Fibroblast of pulmonary artery (primary cell): ENCODE data around the gene POLR3GL.
A peak's percentile ranks its signal among the peaks of the same experiment; 100 is the strongest.
"Not testable (repeated sequence)": the region's sequence is repeated elsewhere in the genome, so short reads cannot be mapped to it uniquely, and the experiment has no call there.

Source experiments
- DNase-seq: peaks from one replicate; pipeline ENCODE4 v3.0.0-alpha.2; 2010; ENCODE audit warnings: low read depth
- H3K4me3 ChIP-seq: replicated peaks from 2 replicates; pipeline ENCODE4 v1.5.1; 2011; ENCODE audit warnings: low read depth, mild to moderate bottlenecking, control low read depth, low read length, moderate library complexity
- TF ChIP-seq, protein P1 (sequence below): IDR thresholded peaks from 2 replicates; pipeline ENCODE4 v1.5.1; 2011; ENCODE audit warnings: mild to moderate bottlenecking, control low read depth, low read length, inconsistent platforms; ENCODE audit errors: missing control alignments

The POLR3GL gene, protein sequence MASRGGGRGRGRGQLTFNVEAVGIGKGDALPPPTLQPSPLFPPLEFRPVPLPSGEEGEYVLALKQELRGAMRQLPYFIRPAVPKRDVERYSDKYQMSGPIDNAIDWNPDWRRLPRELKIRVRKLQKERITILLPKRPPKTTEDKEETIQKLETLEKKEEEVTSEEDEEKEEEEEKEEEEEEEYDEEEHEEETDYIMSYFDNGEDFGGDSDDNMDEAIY

DNA sequence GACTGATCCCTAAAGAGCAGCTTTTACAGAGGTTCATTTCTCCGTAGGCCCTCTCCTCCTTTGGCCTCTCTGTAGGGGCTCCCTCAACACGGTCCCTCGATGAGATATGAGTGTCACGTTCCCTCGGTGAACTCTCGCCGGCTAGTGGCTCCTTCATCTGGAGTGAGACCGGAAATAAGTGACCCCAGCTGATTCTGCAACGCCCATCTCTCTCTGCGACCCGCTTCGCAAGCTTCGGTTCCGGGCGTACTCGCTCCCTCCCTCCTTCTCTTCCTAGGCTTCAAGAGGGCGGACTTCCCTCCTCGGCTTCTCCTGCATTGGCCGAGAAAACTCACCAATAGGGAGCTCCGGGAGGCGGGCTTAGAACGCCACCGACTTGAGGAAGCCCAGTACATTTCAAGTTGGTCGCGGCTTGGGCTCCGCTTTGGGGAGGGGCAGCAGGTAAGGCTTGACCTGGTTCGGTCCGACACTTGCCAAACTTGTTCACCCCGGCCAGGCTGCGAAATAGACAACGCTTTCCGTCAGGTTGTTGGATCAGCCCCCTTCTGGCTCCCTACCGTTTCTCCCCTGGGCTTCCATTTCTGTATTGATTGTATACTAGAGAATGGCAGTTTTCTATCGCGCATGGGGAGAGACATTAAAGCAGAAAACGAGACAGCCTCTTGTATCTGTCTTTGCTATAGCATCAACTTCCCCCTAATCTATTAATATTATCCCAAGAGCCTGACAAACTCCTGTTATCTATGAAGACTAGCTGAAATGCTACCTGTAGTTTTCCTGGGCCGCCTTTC, at the start of gene POLR3GL, which contains the start of gene ANKRD34A:
Gene POLR3GL, plus strand, starts transcription at position 363 of the 791 bp plus-strand sequence. CDS start 10,176 bp downstream, outside the sequence.
Gene ANKRD34A, minus strand, starts transcription at position 248 of the 791 bp plus-strand sequence. CDS start 2,816 bp downstream, outside the sequence.
- peak; percentile 90 for DNase-seq
- TF ChIP-seq, protein P1, sequence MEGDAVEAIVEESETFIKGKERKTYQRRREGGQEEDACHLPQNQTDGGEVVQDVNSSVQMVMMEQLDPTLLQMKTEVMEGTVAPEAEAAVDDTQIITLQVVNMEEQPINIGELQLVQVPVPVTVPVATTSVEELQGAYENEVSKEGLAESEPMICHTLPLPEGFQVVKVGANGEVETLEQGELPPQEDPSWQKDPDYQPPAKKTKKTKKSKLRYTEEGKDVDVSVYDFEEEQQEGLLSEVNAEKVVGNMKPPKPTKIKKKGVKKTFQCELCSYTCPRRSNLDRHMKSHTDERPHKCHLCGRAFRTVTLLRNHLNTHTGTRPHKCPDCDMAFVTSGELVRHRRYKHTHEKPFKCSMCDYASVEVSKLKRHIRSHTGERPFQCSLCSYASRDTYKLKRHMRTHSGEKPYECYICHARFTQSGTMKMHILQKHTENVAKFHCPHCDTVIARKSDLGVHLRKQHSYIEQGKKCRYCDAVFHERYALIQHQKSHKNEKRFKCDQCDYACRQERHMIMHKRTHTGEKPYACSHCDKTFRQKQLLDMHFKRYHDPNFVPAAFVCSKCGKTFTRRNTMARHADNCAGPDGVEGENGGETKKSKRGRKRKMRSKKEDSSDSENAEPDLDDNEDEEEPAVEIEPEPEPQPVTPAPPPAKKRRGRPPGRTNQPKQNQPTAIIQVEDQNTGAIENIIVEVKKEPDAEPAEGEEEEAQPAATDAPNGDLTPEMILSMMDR = no peak
- H3K4me3 ChIP-seq = peak within 1 kb of the TSS; percentile 65

DNA sequence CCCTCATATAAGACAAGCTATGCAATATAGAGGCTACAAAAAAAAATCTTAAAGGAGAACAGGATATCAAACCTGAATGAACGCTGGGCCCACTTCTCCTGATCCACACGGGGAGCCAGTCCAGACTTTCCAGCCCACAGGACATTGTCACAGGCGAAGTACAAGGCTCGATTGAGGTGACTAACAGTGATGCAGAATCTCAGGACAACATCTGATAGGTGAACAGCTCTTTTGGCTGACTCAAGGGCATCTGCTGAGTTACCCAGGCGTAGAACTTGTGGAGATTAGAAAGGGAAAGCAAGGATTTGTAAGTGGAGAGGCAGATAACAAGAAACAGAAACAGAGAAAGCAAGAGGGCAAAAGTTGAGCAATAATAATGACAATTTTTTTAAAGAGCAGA, 47.7 kb upstream of the POLR3GL start:
- no peak overlapping the region for H3K4me3 ChIP-seq
- no peak for DNase-seq
- TF ChIP-seq, protein P1 = no peak

DNA sequence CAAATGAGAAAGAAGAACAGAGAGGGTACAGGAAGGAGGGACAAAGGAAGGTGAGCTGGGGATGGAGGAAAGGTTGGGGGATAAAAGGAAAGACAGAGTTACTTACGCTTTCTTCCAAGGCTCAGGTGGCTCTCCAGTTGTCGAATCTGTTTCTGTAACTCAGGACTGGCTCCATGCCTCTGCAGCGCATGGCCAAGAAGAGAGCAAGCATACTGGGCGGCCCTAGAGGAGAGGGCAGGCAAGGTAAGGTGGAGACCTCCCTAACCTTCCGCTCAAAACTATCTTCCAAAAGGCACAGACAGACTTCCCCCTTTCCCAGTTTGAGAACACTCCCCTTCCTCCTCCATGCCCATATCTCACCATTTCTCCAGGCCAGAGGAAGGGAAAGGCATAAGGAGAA, 46.9 kb upstream of the POLR3GL start:
- no peak for DNase-seq
- H3K4me3 ChIP-seq = peak overlapping the region; percentile 97
- TF ChIP-seq, protein P1 = no peak

DNA sequence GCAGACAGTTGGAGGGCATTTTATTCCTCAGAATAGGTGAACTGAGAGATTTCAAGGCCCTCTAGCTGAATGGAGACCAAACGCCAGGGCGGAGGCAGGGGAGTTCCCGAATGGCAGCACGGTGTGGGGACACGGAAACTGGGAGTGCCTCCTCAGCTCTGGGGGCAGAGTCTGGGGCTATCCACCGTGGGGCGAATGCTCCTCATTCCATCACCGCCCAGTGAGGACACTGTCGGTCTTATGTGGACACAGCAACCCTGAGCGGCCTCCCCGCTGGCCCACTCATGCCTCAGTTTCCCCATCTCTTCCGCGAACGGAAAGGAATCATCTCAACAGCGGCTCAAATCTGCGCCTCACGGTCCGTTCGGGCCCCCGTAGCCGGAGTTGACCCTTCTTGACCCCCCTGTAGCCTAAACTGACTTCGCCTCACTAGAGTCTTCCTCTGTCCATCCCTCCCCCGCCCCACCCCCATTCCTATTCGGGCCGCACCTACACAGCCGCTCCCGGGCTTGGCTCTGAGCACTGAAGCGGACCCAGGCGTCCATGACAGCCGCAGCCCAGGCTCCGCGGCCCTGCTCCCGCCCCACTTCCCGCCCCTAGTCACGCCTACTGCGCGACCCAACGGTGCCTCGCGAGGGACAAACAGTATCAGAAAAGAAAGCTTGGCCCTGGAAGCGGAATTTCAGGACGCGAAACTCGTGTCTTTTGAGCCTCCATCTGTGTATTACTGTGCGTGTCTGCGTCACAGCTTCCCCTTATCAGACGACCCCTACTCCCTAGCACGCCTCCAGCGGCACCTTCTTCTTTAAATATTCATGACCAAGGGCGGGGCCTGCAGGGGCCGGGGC, 46.1 kb upstream of the POLR3GL start, which contains the start of gene PEX11B:
Gene PEX11B, minus strand, starts transcription at position 574 of the 848 bp plus-strand sequence. Its CDS starts 29 bp downstream, at position 545.
- TF ChIP-seq, protein P1 = no peak
- peak; percentile 93 for DNase-seq
- peak within 1 kb of the TSS; percentile 97 for H3K4me3 ChIP-seq

DNA sequence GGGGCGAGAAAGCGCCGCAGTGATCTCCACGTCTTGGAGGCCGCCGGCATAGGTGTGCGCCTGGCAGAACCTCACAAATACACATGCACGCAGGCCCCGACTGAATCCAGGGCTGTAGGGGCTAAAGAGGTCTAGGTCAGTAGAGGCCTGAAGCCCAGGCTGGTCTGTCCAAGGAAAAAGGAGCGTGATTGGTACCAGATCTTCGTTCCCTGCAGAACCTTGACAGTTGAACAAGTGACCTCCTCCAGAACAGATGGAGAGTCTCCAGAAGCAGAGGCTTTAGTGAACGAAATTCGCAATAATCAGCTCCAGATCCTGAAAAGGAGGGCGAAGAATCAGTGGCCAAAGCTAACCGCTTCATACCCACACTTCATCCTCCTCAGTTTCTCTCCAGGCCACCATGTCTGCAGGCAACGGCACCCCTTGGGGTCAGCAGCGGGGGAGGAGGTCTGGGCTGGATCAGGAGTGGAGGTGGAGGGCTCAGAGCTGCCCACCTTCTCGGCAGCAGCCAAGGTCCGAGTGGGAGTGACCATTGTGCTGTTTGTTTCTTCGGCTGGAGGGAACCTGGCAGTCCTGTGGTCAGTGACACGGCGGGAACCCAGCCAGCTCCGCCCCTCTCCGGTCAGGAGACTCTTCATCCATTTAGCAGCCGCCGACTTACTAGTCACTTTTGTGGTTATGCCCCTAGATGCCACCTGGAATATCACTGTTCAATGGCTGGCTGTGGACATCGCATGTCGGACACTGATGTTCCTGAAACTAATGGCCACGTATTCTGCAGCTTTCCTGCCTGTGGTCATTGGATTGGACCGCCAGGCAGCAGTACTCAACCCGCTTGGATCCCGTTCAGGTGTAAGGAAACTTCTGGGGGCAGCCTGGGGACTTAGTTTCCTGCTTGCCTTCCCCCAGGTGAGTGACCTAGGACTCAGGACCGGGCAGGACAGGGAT, 45.2 kb upstream of the POLR3GL start:
- TF ChIP-seq, protein P1 = no peak
- peak; percentile 48 for DNase-seq
- H3K4me3 ChIP-seq = peak overlapping the region; percentile 97

DNA sequence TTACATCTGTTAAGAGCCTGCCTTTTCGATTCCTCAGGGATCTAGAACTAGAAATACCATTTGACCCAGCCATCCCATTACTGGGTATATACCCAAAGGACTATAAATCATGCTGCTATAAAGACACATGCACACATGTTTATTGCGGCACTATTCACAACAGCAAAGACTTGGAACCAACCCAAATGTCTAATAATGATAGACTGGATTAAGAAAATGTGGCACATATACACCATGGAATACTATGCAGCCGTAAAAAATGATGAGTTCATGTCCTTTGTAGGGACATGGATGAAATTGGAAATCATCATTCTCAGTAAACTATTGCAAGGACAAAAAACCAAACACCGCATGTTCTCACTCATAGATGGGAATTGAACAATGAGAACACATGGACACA, 44.2 kb upstream of the POLR3GL start:
- not testable (repeated sequence) for H3K4me3 ChIP-seq, DNase-seq
